Measurements from ENCODE around the gene TMEM54.
"Not testable (repeated sequence)": the region's sequence is repeated elsewhere in the genome, so short reads cannot be mapped to it uniquely, and the experiment has no call there.

Gene TMEM54

GRCh38 chr1:32924881-32925344 is 23.7 kb upstream of the TMEM54 start:
- no peak overlapping the region for H3K27ac ChIP-seq
- no peak overlapping the region for H3K4me3 ChIP-seq

DNA sequence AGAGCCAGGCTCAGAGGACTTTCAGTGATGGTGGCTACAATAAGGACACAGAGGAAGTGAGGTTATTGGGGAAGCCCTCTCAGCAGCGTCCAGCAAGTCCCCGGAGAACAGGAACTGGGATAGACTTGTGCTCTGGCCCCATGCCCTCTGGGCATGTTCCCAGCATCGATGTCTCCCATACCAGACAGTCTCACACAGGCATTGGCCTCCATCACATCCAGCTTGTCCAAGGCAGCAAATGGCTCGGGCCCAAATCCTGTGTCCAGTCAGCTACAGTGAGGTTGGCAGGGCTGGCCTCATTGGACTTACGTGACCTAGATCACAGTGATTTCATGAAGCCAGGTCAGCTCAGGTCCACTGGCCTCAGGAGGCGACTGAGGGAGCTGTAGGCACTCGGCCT is 19.6 kb upstream of the TMEM54 start:
- H3K27ac ChIP-seq: no peak overlapping the region
- H3K4me3 ChIP-seq: no peak overlapping the region

GRCh38 chr1:32919811-32920733 is 18.9 kb upstream of the TMEM54 start:
- H3K27ac ChIP-seq: no peak overlapping the region
- no peak overlapping the region for H3K4me3 ChIP-seq

DNA sequence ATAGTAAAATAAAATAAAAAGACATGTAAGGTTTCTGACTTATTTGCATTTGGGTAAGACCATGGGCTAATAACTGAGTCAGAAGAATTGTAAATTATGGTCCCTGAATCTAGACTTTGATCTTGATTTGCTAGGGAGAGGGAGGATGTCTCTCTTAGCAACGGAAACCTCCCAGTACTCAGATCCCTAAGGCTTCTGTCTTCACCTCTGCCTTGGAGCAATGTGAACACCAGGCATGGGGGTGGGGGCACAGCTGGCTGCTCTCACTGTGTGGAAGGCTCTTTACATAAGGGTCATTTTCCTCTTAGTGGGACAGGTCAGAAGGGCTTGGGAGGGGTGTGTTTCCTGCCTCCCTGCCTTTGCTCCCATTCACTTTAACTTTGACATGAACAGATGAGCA is 17.0 kb upstream of the TMEM54 start:
- no peak overlapping the region for H3K27ac ChIP-seq
- H3K4me3 ChIP-seq: no peak overlapping the region

DNA sequence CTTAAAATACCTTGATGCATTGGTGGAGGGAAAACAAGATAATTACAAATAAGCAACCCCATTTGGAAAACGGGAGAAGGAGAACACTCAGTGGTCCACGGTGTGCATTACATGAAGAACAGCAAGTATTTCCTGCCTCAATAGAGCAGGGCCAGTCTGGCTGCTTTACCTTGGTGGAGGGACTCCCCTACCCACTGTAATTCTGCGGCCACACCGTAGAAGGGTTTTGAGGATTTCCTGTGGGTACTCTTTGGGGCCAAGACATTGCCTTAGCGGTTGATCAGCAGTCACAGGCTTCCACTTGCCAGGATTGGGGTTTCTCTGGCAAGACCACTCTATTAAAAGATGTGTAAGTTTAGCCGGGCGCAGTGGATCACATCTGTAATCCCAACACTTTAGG is 16.3 kb upstream of the TMEM54 start:
- Histone ChIP-seq H3K4me3 (no peak overlapping the region), H3K27ac (no peak overlapping the region)

GRCh38 chr1:32915766-32916706 is 14.8 kb upstream of the TMEM54 start:
- Histone ChIP-seq H3K4me3 (no peak overlapping the region), H3K27ac (no peak overlapping the region)

DNA sequence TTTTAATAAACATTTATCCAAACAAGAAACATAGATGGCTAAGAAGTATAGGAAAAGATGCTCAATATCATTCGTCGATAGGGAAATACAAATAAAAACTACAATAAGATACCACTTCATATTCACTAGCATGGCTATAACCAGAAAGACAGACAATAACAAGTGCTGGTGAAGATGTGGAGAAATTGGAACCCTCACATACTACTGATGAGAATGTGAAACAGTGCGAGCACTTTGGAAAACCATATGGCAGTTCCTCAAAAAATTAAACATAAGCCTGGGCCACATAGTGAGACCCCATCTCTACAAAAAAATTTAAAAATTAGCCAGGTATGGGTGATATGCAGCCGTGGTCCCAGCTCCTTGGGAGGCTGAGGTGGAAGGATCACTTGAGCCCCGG is 9.1 kb upstream of the TMEM54 start:
- H3K4me3 ChIP-seq: no peak overlapping the region

GRCh38 chr1:32907435-32907834 is 6.2 kb upstream of the TMEM54 start:
- H3K27ac ChIP-seq: no peak overlapping the region

More for the DNA sequence above, 9.1 kb upstream of the TMEM54 start:
- H3K27ac ChIP-seq: no peak overlapping the region

DNA sequence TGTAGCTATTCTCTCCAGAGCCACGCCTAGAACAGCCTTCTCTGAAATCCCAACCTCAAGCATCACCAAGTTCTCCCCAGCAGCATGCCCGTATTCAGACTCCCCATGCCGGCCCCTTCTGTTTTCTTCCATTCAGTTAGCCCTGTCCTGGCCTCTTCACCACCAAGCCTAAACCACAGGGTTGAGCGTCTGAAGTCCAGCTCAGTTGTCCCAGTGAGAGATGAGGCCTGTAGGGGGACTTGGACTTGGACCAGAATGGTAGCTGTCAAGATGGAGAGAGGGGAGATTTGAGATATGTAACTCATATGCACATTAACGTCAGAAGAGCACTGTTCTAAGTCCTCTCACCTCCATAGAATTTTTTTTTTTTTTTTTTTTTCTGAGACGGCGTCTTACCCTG is 5.5 kb upstream of the TMEM54 start:
- no peak overlapping the region for H3K4me3 ChIP-seq
- no peak overlapping the region for H3K27ac ChIP-seq

More at GRCh38 chr1:32907435-32907834, 6.2 kb upstream of the TMEM54 start:
- H3K4me3 ChIP-seq: no peak overlapping the region

DNA sequence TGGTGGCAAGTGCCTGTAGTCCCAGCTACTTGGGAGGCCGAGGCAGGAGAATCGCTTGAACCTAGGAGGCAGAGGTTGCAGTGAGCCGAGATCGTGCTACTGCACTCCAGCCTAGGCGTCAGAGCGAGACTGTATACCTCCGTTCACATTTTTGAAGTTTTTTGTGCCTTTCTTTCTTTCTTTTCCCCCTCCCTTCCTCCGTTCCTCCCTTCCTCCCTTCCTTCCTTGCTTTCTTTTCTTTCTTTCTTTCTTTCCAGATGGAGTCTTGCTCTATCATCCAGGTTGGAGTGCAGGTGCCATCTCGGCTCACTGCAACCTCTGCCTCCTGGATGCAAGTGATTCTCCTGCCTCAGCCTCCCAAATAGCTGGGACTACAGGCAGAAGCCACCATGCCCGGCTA is 4.4 kb upstream of the TMEM54 start:
- not testable (repeated sequence) for H3K27ac ChIP-seq, H3K4me3 ChIP-seq

DNA sequence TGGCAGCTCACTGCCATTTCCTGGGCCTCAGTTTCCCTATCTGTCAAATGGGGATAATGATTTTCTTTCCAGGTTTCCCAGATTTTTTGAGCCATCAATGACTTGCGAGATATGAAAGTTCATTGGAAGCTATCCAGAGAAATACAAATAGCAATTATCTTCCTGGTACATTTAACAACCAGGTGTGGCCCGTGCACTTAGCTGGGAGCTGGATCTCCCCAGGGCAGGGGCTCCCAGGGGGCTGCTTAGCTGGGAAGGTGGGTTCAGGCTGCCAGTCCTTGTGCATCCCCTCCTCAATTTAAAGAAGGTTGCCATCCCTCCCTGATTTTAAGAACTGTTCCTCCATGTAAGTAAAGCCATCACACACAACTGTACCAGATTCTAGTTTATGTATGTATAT is 3.6 kb upstream of the TMEM54 start:
- H3K4me3 ChIP-seq: no peak overlapping the region
- no peak overlapping the region for H3K27ac ChIP-seq

DNA sequence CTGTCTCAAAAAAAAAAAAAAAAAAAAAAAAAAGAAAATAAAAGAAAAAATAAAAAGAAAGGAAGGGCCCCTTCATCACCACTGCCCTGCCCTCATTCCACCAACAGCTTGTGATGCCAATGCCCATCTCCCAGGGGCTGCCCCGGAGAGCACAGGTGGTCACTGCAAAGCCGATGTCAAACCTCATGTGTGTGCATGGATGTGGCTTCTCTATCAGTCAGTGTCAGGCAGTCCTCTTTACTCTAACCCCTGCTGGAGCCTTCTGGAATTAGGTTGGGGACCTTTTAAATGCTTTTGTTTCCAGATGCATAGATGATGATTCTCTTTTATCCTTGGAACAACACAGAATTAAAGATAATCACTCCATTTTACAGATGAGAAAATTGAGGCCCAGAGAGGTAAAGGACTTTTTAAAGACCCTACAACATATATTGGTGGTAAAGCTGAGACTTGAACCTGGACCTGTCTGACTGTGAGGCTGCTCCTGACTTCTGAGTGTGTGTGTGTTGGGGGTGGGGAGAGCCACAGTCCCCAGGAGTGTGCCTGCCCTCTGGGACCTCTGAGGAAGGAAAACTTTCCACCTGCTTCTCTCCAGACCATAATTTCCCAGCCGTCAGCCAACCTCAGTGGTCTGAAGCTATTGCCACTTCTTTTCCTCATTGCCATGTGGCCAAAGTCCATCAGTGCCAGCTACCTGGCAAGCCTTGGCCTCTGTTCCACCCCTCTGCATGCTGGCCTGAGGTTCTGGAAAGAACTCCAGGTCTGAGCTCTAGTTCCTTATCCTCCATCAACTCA is 3.0 kb upstream of the TMEM54 start:
- H3K27ac ChIP-seq: no peak overlapping the region
- no peak overlapping the region for H3K4me3 ChIP-seq

DNA sequence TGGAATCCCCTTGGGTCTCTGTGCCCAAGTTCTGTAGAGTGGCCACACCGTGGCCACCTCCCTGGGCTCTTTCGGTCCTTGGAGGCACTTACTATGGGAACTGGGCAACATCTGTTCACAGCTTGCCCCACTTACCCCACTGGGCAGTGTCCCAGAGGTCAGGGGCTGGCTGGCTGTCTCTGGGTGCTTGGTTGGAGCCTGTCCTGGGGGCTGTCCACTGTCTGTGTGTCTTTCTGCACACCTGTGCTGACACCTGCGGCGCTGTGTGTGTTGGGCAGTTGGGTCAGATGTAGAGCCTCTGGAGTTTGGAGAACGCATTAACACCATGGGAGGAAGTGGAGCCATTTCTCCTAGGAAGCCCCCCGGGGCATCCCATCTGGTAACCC is 1.3 kb upstream of the TMEM54 start:
- Histone ChIP-seq H3K4me3 (no peak overlapping the region), H3K27ac (no peak overlapping the region)

DNA sequence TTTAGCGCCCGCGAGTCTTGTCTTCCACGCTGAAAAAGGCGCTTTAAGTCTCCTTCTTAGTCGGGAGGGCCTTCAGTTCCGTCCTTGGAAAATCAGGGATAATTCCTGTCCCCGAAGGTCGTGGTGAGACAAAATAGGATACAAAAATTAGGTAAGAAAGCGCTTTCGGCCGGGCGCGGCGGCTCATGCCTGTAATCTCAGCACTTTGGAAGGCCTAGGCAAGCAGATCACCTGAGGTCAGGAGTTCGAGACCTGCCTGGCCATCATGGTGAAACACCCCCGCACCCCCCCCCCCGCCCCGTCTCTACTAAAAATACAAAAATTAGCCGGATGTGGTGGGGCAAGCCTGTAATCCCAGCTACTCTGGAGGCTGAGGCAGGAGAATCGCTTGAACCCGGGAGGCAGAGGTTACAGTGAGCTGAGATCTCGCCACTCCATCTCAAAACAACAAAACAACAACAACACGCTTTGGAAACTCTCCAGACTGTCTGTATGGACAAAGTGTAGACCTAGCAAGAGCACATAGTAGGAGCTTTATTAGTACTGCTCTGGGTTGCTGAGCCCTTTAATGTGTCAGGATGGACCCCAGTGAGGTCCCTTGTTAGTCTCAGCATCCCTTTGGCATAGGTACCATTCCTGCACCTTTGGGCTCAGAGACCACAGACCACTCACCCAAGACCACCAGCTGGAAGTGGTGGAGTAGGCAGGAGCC is 790 bp upstream of the TMEM54 start:
- H3K27ac ChIP-seq: peak overlapping the region in 18 of 21 experiments; percentile 36 to 86 (median 80)

DNA sequence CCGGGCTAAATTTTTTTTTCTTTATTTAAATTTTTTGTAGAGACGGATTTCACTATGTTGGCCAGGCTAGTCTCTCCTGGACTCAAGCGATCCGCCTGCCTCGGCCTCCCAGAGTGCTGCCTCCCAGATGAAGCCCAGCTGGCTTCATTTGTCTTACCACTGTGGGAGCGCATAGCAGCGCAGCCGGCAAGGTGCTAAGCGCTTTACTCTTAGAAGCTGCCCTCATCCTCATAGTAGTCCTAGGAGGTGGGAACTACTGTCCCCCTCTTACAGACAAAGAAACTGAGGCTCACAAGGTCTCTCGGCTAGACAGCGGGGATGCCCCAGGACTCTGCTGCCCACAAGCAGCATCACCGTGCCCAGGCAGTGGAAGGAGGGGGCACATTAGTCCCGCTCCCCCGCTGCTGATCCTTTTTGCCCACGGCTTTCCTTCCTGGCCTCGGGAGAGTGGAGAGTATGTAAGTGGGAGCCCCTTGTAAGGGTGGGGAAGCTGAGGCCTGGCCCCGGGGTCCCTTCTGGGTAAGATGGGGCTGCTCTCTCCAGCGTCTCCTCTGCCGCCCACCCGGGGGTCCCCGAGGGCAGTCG is 726 bp downstream of the TMEM54 start:
- Histone ChIP-seq H3K4me3 (peak overlapping the region; percentile 51 to 69 (median 59)), H3K27ac (peak overlapping the region in 20 of 21 experiments; percentile 37 to 88 (median 80))

More for the DNA sequence above, 790 bp upstream of the TMEM54 start:
- H3K4me3 ChIP-seq: peak overlapping the region; percentile 30 to 69 (median 59)

- H3K27ac ChIP-seq: no peak overlapping the region
- H3K4me3 ChIP-seq: peak overlapping the region in 3 of 7 experiments; percentile 63 to 69 (median 68)
Observed at GRCh38 chr1:32899586-32900296, 1.4 kb downstream of the TMEM54 start.

- no peak overlapping the region for H3K27ac ChIP-seq
- H3K4me3 ChIP-seq: no peak overlapping the region
Observed at GRCh38 chr1:32898958-32899357, 2.2 kb downstream of the TMEM54 start.

- Histone ChIP-seq H3K4me3 (no peak overlapping the region), H3K27ac (no peak overlapping the region)
Observed at GRCh38 chr1:32898056-32898455, 3.1 kb downstream of the TMEM54 start.

Measured in skin epidermis (tissue), 12 donors.